ENCODE measurements around the gene L2HGDH.

DNA sequence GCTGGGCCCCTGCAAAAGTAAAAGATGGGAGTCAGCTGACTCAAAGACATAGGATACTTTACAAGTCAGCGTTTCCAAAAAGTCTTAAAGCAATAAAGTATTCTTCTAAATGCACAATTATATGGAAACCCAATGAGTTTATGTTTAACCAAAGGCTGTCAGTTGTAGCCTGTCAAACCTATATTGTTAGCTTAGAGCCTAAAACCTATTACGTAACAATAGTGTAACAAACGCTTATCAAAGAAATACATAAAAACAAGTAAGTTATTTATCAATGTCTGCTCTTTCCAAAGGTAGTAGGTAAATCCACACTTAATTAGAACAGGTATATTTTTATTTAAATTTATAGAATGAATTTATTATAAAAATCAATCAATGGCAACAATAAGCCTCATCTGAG, 64.8 kb downstream of the L2HGDH start:
- TF ChIP-seq, protein P1, sequence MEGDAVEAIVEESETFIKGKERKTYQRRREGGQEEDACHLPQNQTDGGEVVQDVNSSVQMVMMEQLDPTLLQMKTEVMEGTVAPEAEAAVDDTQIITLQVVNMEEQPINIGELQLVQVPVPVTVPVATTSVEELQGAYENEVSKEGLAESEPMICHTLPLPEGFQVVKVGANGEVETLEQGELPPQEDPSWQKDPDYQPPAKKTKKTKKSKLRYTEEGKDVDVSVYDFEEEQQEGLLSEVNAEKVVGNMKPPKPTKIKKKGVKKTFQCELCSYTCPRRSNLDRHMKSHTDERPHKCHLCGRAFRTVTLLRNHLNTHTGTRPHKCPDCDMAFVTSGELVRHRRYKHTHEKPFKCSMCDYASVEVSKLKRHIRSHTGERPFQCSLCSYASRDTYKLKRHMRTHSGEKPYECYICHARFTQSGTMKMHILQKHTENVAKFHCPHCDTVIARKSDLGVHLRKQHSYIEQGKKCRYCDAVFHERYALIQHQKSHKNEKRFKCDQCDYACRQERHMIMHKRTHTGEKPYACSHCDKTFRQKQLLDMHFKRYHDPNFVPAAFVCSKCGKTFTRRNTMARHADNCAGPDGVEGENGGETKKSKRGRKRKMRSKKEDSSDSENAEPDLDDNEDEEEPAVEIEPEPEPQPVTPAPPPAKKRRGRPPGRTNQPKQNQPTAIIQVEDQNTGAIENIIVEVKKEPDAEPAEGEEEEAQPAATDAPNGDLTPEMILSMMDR (IDR thresholded peaks at IDR 0.05) = no peak
- TF ChIP-seq POLR2A (IDR thresholded peaks at IDR 0.05) = no peak
